ENCODE results near the gene CEP44.
A peak's percentile ranks its signal among the peaks of the same experiment; 100 is the strongest.
"Not testable (repeated sequence)": the region's sequence is repeated elsewhere in the genome, so short reads cannot be mapped to it uniquely, and the experiment has no call there.

The CEP44 gene

GRCh38 chr4:174277433-174277832, 6.3 kb upstream of the CEP44 start:
- no peak for DNase-seq (ENCODE audit: low read depth in 1 of 2, low spot score in 1 of 2)

- no peak for DNase-seq (ENCODE audit: low read depth in 1 of 2, low spot score in 1 of 2)
Measured at GRCh38 chr4:174278467-174278866, 5.2 kb upstream of the CEP44 start.

DNA sequence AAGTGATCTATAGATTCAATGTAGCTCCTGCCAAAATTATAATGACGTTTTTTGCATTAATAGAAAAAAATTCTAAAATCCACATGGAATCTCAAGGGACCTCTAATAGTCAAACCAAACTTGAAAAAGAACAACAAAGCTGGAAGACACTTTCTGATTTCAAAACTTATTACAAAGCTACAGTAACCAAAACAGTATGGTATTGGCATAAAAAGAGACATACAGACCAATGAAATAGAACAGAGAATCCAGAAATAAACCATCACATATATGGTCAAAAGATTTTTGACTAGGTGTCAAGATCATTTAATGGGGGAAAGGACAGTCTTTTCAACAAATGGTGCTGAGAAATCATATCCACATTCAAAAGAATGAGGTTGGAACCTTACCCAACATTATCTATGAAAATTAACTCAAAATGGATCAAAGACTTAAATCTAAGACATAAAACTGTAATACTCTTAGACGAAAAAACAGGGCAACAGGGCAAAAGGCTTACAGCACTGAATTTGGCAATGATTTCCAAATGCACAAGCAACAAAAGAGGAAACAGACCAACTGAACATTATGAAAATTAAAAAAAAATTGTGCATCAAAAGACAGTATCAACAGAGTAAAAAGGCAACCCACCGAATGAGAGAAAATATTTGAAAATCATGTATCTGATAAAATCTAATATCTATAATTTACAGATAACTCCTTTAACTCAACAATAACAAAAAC, 4.1 kb upstream of the CEP44 start:
- DNase-seq (ENCODE audit: low read depth in 1 of 2, low spot score in 1 of 2) = no peak

GRCh38 chr4:174281182-174281737, 2.5 kb upstream of the CEP44 start:
- DNase-seq (ENCODE audit: low read depth in 1 of 2, low spot score in 1 of 2) = no peak

DNA sequence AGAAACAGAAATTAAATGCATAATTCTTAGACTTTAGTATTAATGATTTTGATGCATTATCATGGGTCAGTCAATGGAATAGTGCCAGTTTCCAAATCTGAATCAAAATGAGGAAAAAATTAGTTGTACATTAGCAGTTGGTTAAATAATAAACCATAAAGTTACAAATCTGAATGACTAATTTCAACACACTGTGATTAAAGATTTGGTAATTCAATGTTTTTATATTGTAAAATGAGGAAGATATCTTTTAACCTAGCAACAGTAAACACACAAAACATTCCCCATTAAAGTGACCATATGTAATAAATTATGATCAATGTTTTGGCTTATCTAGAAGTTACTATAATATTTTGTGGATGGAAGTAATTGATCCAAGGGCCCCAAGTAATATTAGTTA, 1.8 kb upstream of the CEP44 start:
- DNase-seq (ENCODE audit: low read depth in 1 of 2, low spot score in 1 of 2) = no peak

DNA sequence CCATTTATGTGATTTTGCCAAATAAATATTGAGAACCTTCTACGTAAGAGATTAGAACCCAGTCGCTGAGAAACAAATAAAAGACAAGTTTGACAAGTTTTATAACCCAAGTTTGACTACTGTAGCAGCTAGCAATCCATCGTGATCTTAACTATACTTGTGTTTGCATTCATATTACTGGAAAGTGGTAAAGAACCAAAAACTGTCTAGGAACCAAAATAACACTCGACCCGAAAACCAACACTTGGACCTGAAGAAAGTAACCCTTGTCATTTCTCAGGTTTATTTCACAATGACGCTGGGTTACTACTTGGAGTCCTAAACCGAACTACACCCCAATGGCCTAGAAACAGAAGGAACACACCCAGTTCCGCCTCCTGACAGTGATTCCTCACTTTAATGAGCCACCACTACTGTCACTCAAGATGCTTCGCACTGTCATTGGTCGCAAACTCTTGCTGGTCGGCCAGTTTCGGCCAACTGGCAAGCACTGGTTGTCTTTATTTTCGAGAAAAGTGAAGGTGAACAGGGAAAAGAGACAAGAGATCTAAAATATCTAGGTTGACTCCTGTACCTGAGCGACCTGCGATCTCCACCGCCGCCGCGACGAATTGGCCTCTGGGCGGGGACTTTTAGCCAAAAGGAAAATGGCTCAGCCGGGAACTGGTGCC, 740 bp upstream of the CEP44 start:
- peak; percentile 37 to 50 for DNase-seq (ENCODE audit: low read depth in 1 of 2, low spot score in 1 of 2)

DNA sequence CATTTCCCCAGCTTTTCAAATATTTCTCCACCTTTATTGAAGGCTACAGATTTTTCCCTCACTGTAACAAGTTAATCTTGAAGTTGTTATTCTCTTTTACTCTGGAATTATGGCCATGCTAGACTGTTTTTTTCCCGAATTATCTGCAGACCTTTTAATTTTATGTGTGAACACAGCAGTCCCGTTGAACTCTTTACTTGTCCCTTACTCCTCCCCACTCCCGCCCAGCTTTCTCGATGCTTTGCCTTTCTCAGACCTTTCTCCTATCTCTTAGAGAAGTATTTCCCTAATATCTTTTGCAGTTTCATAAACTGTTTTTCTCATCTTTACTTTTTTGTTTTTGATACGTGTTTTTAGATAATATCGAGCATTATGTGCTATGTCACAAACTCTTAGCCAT, 776 bp downstream of the CEP44 start:
- no peak for DNase-seq (ENCODE audit: low read depth in 1 of 2, low spot score in 1 of 2)

DNA sequence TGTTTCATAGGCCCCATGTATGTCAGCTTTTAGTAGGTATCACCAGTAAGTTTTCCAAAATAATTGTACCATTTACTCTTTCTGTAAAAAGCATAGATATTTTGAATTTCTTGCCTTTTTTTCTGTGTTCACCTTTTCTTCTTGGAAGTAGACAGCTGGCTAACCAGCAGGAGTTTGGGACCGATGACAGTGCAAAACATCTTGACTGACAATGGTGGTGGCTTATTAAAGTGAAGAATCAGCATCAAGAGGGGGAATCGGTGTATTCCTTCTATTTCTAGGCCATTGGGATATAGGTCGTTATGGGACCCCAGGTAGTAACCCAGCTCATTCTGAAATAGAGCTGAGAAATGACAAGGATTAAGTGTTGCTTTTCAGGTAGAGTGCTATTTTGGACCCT, 3.2 kb downstream of the CEP44 start:
- no peak for DNase-seq (ENCODE audit: low read depth in 1 of 2, low spot score in 1 of 2)

- no peak for DNase-seq (ENCODE audit: low read depth in 1 of 2, low spot score in 1 of 2)
Measured at GRCh38 chr4:174292473-174292872, 8.8 kb downstream of the CEP44 start.

- DNase-seq (ENCODE audit: low read depth in 1 of 2, low spot score in 1 of 2) = not testable (repeated sequence)
Measured at GRCh38 chr4:174294641-174295040, 10.9 kb downstream of the CEP44 start.

DNA sequence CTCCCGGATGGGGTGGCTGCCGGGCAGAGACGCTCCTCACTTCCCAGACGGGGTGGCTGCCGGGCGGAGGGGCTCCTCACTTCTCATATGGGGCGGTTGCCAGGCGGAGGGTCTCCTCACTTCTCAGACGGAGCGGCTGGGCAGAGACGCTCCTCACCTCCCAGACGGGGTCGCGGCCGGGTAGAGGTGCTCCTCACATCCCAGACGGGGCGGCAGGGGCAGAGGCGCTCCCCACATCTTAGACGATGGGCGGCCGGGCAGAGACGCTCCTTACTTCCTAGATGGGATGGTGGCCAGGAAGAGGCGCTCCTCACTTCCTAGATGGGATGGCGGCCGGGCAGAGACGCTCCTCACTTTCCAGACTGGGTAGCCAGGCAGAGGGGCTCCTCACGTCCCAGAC, 11.4 kb downstream of the CEP44 start:
- not testable (repeated sequence) for DNase-seq (ENCODE audit: low read depth in 1 of 2, low spot score in 1 of 2)

DNA sequence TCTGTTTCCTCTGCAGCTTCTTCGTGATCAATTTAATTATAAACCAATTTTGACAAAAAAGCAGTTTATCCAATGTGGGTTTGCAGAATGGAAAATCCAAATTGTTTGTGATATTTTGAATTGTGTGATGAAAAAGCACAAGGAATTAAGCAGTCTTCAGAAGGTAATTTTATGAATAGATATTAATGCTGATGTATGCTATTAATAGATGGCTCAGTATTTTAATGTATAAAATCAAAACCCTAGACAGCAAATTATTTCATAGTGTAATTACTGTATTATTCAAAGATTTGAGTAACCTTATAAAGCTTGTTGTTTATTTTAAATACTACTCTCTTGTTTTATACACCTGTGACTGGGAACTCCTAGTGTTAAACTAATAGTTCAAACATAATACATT, 20.0 kb downstream of the CEP44 start:
- no peak for DNase-seq (ENCODE audit: low read depth in 1 of 2, low spot score in 1 of 2)

GRCh38 chr4:174304664-174305063, 21.0 kb downstream of the CEP44 start:
- DNase-seq (ENCODE audit: low read depth in 1 of 2, low spot score in 1 of 2) = no peak

DNA sequence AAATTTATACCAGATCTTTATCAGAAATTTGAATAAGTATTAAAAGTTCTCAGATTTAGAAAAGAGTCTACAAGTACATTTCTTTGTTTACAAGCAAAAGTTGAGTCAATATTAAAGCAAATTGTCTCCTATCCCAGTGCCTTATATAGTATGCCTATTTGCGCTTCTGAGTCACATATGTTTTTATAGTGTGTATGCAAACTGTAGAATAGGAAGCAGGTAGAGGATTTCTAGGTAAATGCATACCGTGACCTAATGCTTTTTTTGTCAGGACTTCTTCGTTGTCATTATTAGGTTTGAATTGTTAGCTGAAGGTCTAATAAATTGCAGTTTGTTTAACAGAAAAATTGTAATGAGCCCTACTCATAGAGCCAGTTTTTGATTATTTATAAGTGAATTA, 22.2 kb downstream of the CEP44 start:
- DNase-seq (ENCODE audit: low read depth in 1 of 2, low spot score in 1 of 2) = no peak

GRCh38 chr4:174307694-174308093, 24.0 kb downstream of the CEP44 start:
- DNase-seq (ENCODE audit: low read depth in 1 of 2, low spot score in 1 of 2) = no peak

- no peak for DNase-seq (ENCODE audit: low read depth in 1 of 2, low spot score in 1 of 2)
Measured at GRCh38 chr4:174312993-174313392, 29.3 kb downstream of the CEP44 start.

- DNase-seq (ENCODE audit: low read depth in 1 of 2, low spot score in 1 of 2) = no peak
Measured at GRCh38 chr4:174314274-174314673, 30.6 kb downstream of the CEP44 start.

DNA sequence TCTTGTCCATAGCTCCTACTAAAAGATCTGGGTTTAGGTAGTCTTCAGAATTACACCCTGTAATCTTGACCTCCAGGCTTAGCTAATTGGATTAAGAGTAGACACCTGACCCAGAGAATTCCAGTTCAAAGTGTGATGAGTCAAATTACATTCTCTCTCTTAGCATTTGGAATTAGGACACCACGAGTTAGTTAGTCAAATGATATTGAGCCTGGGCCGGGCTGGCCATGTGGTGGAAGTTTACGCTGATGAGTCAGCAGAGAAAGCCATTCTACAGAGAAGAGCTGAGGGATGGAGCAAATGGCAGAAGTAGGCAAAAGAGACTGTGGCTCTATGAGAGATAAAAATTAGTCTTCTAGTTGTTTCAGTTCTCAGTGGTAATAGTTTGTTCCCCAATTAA, 31.1 kb downstream of the CEP44 start:
- no peak for DNase-seq (ENCODE audit: low read depth in 1 of 2, low spot score in 1 of 2)

- DNase-seq (ENCODE audit: low read depth in 1 of 2, low spot score in 1 of 2) = no peak
Measured at GRCh38 chr4:174316546-174316945, 32.8 kb downstream of the CEP44 start.

- DNase-seq (ENCODE audit: low read depth in 1 of 2, low spot score in 1 of 2) = no peak
Measured at GRCh38 chr4:174316954-174317353, 33.2 kb downstream of the CEP44 start.

GRCh38 chr4:174317531-174317930, 33.8 kb downstream of the CEP44 start:
- DNase-seq (ENCODE audit: low read depth in 1 of 2, low spot score in 1 of 2) = no peak
